HG03571 (cell line): Measurements from ENCODE around the gene NCOA3.
A peak's percentile ranks its signal among the peaks of the same experiment; 100 is the strongest.
"Not testable (repeated sequence)": the region's sequence is repeated elsewhere in the genome, so short reads cannot be mapped to it uniquely, and the experiment has no call there.

Experiments used
- ATAC-seq: cut with Tn5 transposase; IDR thresholded peaks from one replicate; pipeline ENCODE4 v1.9.1; 2021; ENCODE audit not compliant: unreplicated experiment

NCOA3 gene

GRCh38 chr20:47501482-47502270 lies at the start of gene NCOA3:
NCOA3 (plus strand) TSS chr20:47501887; CDS start chr20:47622248, 120,361 bp downstream.
- peak; percentile 60 for ATAC-seq

GRCh38 chr20:47452736-47453161 lies 48.9 kb upstream of the NCOA3 start:
- ATAC-seq, result no peak

- peak; percentile 70 for ATAC-seq
Measured at GRCh38 chr20:47453167-47453782, 48.4 kb upstream of the NCOA3 start.

DNA sequence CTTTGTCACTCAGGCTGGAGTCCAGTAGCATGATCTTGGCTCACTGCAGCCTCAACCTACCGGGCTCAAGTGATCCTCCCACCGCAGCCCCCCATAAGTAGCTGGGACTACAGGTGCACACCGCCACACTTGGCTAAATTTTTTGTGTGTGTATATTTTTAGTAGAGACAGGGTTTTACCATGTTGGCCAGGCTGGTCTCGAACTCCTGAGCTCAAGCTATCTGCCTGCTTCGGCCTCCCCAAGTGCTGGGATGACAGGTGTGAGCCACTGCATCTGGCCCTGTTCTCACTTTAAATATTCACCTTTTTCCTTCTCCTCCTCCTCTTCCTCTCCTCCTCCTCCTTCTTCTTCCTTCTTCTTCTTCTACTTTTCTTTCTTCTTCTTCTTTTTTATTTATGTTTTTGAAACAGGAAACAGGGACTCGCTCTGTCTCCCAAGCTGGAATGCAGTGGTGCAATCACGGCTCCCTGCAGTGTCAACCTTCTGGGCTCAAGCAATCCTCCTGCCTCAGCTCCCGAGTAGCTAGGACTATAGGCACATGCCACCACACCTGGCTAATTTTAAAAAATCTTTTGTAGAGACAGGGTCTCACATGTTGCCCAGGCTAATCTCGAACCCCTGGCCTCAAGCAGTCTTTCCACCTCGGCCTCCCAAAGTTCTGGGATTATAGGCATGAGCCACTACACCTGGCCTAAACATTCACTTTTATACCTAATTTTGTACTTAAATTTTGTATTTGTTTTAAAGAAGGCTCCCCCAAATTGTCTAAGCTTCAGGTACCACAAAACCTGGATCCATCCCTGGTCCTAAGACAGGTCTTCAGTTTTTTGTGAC lies 47.2 kb upstream of the NCOA3 start:
- no peak for ATAC-seq

GRCh38 chr20:47455133-47456040 lies 46.3 kb upstream of the NCOA3 start:
- ATAC-seq, result no peak

- no peak for ATAC-seq
Measured at GRCh38 chr20:47456041-47456537, 45.6 kb upstream of the NCOA3 start.

- no peak for ATAC-seq
Measured at GRCh38 chr20:47456952-47457724, 44.5 kb upstream of the NCOA3 start.

- not testable (repeated sequence) for ATAC-seq
Measured at GRCh38 chr20:47458280-47459050, 43.2 kb upstream of the NCOA3 start.

DNA sequence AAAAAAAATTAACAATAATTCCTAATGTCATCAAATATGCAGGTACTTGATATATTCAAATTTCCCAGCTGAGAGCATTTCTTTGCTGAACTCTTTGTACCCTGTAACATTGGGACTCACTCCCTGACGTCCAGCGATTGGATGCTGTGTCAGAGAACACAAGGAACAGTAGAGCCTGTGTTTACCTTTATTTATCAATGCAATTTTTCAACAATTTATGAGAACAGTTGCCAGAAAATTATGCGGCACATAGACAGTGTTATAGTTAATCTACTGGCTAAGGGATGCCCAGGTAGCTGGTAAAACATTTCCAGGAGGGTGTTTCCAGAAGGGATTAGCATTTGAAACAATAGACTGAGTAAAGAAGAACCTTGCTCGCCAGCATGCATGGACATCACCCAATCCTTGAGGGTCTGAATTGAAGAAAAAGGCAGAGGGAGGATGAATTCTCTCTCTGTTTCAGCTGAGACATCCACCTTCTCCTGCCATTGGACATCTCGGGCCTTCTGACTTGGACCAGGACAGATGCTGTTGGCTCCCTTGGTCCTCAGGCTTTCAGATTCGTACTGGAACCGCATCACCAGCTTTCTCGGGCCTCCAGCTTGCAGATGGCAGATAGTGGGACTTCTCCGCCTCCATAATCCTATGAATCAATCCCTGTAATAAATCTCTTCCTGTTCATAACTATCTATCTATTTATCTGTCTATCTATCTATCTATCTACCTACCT lies 42.2 kb upstream of the NCOA3 start:
- no peak for ATAC-seq

DNA sequence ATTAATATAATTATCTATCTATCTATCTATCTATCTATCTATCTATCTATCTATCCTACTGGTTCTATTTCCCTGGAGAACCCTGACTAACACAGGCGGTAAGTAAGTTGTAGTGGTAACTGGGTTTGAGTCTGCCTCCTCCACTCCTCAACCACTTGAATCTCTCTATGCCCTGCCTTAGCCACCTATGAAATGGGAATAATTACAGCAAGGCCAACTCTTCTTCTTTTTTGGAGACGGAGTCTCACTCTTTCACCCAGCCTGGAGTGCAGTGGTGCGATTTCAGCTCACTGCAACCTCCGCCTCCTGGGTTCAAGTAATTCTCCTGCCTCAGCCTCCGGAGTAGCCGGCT lies 41.0 kb upstream of the NCOA3 start:
- ATAC-seq, result not testable (repeated sequence)

DNA sequence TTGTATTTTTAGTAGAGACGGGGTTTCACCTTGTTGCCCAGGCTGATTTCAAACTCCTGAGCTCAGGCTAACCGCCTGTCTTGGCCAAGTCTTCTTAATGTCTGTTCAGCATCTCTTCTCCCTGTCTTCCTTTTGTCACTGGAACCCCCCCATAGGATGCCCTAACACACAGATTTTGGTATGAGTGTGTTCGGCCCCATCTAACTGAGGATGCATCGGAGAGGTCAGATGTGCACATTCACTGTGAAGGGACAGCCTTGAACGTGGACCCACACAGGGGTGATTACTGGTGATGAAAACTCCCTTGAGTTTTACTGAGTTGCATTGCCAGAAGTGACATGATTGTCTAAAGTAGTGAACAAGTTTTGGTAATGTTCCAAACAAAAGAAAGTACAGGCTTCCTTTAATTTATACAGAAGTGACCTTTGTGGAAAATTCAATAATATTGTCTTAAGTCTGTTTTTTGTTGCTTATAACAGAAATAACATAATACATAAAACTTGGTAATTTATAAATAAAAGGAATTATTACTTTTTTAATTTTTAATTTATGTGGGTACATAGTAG lies 40.5 kb upstream of the NCOA3 start:
- no peak for ATAC-seq

- ATAC-seq, result not testable (repeated sequence)
Measured at GRCh38 chr20:47461906-47462305, 39.8 kb upstream of the NCOA3 start.

DNA sequence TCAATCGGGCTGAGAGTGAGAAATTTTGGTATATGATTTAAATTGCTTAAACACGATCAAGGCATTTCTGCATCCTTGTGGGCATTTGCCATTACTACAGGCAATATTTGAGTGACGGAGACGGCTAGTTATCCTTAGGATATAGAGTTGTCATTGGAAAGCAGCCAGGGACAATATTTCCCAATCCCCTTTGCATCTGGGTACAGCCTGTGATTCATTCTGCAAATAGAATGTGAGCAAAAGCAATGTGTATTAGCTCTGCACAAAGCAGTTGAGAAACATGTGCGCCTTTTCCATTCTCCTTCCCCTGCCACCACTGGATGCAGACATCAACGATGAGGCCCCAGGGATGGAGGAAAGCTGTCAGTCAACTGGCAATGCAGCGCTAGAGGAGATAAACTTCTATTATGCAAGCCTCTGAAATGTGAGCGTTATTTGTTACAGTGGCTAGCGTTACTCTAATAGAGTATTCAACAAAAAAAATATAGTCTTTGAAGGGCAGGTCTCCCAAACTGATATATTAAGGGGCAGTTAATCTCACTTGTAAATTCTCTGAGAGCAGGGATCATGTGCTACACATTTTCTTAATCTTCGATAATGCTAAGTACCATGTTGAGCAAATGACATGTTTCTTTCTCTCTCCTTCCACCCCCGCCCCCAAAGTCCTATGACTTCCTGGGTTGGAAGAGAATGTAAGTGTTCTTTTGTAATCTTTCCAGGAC lies 37.1 kb upstream of the NCOA3 start:
- no peak for ATAC-seq

DNA sequence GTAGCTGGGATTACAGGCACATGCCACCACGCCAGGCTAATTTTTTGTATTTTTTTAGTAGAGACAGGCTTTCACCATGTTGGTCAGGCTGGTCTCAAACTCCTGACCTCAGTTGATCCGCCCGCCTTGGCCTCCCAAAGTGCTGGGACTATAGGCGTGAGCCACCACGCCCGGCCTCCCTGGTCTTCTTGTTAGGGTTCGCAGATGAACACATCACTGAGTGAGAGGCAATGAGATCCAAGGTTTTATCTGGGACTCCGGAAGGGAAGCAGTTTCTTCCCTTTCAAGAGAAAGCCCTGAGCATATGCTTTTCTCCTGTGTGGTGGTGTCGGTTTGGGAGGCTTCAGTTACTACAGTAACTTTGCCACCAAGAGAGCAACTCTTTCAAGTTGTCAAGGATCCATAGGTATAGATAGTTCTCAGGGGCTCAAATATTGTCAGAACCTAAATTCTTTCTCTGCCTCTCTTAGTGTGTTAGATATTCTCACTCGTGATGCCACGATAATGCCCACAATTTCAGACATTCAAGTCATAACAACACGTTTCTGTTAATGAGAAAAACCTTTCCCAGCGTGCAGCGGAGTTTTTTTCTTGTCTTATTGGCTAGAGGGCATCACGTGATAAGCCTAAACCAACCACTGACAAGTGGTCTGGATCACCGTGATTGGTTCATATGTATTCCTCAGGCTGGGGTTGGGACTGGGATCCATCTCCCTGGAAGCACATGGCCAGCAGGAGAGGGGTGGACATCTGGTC lies 36.2 kb upstream of the NCOA3 start:
- ATAC-seq, result no peak

DNA sequence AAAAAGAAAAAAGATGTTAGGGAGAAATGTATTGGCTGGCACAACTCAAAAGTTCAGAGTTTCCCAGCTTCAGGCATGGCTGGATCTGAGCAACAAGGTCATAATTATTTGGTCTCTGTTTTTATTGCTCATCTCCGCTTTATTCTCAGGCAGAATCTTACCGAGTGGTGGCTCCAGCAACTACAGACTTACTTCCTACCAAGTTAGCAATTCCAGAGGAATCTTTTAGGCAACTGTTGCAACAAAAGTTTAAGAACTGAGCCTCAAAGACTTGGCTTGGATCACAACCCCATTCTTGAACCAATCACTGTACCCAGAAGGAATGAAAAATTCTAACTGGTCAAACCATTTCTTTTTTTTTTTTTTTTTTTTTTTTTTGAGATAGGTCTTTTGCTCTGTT lies 35.5 kb upstream of the NCOA3 start:
- no peak for ATAC-seq

DNA sequence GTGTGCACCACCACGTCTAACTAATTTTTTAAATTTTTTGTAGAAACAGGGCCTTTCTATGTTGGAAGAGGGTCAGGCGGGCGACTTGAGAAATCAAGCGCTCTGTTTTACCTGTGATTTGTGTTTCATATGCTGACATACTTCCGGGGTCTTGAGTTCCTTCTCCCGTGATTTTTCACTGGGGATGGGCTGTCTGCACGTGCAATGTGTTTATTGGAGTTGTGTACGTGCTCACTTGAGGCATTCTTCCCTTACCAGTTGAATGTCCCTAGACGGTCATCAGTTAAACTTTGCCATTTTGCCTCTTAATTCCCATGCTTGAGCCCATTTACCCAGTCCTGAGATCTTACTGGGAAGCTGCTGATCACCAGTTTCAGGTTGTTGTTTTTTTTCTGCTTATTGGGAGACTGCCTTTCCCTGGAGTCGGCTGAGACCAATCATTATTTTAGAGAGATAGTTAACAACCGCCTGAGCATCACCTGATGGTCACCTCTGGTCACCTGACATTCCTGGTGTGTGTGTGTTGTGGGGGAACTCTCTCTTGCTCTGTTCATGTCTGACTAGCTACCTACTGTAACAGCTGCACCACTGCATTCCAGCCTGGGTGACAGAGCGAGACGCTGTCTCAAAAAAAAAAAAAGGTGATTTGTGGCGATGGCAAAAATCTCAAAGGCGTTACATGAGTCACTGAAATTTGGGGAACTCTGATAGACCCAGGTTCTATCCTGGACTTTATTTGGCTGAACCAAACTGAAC lies 34.8 kb upstream of the NCOA3 start:
- ATAC-seq, result no peak
